ENCODE measurements around the gene MAPK8IP3. TPM values are rescaled to one million over a fixed set of nuclear protein-coding genes. Genes with fewer than 3 reads are reported as not detected.

MAPK8IP3 gene
- 8.9 and 17.5 TPM in 2 replicates for total RNA-seq (2014; rRNA removed; shearing (Covaris generic))

GRCh38 chr16:1705688-1706385 lies at the start of gene MAPK8IP3:
MAPK8IP3 (plus strand) TSS chr16:1706195; CDS start chr16:1706340, 145 bp downstream.
- DNase-seq (ENCODE audit: low read depth): peak; percentile 92

GRCh38 chr16:1656808-1657617 lies 49.0 kb upstream of the MAPK8IP3 start:
- no peak for DNase-seq (ENCODE audit: low read depth)

GRCh38 chr16:1657841-1658240 lies 48.2 kb upstream of the MAPK8IP3 start:
- DNase-seq (ENCODE audit: low read depth): no peak

GRCh38 chr16:1659031-1659430 lies 47.0 kb upstream of the MAPK8IP3 start:
- DNase-seq (ENCODE audit: low read depth): no peak

- DNase-seq (ENCODE audit: low read depth): no peak
These were observed 44.2 kb upstream of the MAPK8IP3 start for GRCh38 chr16:1661826-1662225.

- DNase-seq (ENCODE audit: low read depth): no peak
These were observed 43.5 kb upstream of the MAPK8IP3 start for GRCh38 chr16:1662543-1662942.

GRCh38 chr16:1665829-1666228 lies 40.2 kb upstream of the MAPK8IP3 start:
- no peak for DNase-seq (ENCODE audit: low read depth)

GRCh38 chr16:1666316-1666715 lies 39.7 kb upstream of the MAPK8IP3 start:
- DNase-seq (ENCODE audit: low read depth): no peak

- no peak for DNase-seq (ENCODE audit: low read depth)
These were observed 38.7 kb upstream of the MAPK8IP3 start for GRCh38 chr16:1667271-1667670.

- no peak for DNase-seq (ENCODE audit: low read depth)
These were observed 38.1 kb upstream of the MAPK8IP3 start for GRCh38 chr16:1667916-1668315.

GRCh38 chr16:1668612-1669319 lies 37.2 kb upstream of the MAPK8IP3 start:
- no peak for DNase-seq (ENCODE audit: low read depth)

GRCh38 chr16:1669698-1670097 lies 36.3 kb upstream of the MAPK8IP3 start:
- no peak for DNase-seq (ENCODE audit: low read depth)

GRCh38 chr16:1670371-1670770 lies 35.6 kb upstream of the MAPK8IP3 start:
- DNase-seq (ENCODE audit: low read depth): no peak

- DNase-seq (ENCODE audit: low read depth): no peak
These were observed 35.1 kb upstream of the MAPK8IP3 start for GRCh38 chr16:1670866-1671265.

GRCh38 chr16:1673424-1674151 lies 32.4 kb upstream of the MAPK8IP3 start:
- no peak for DNase-seq (ENCODE audit: low read depth)

- no peak for DNase-seq (ENCODE audit: low read depth)
These were observed 31.7 kb upstream of the MAPK8IP3 start for GRCh38 chr16:1674306-1674705.

- peak; percentile 67 for DNase-seq (ENCODE audit: low read depth)
These were observed 31.0 kb upstream of the MAPK8IP3 start for GRCh38 chr16:1674751-1675664.

GRCh38 chr16:1676661-1677060 lies 29.3 kb upstream of the MAPK8IP3 start:
- no peak for DNase-seq (ENCODE audit: low read depth)

GRCh38 chr16:1677339-1677738 lies 28.7 kb upstream of the MAPK8IP3 start:
- no peak for DNase-seq (ENCODE audit: low read depth)

GRCh38 chr16:1677942-1678499 lies 28.0 kb upstream of the MAPK8IP3 start, which contains the start of gene JPT2:
JPT2 (plus strand) TSS chr16:1678279; CDS start chr16:1678313, 34 bp downstream.
- DNase-seq (ENCODE audit: low read depth): peak; percentile 98

Measured in Daoy (cell line).